Smooth muscle cell (in vitro differentiated cells): ENCODE measurements around the gene SH3PXD2A. TPM values are rescaled to one million over a fixed set of nuclear protein-coding genes. Genes with fewer than 3 reads are reported as not detected.

Experiments used
- DNase-seq: peaks from one replicate; lab custom pipeline; 2025; ENCODE audit not compliant: unreplicated experiment; lab: John Stamatoyannopoulos, UW
- H2AFZ ChIP-seq: fragments of 200-600 bp; sonication (generic); 2 replicates; pipeline ENCODE4 v1.6.0; 2016; ENCODE audit warnings: antibody characterized with exemption, low read depth, mild to moderate bottlenecking
- H3F3A ChIP-seq: fragments of 200-600 bp; sonication (generic); 2 replicates; pipeline ENCODE4 v1.6.0; 2017; ENCODE audit warnings: antibody characterized with exemption, low read depth
- H3K27ac ChIP-seq: fragments of 200-600 bp; sonication (generic); 2 replicates; pipeline ENCODE4 v1.5.1; 2016; ENCODE audit warnings: low read depth, mild to moderate bottlenecking
- H3K27me3 ChIP-seq: fragments of 200-600 bp; sonication (generic); 2 replicates; pipeline ENCODE4 v1.6.1; 2016; ENCODE audit warnings: low read depth, mild to moderate bottlenecking
- H3K36me3 ChIP-seq: fragments of 200-600 bp; sonication (generic); 2 replicates; pipeline ENCODE4 v1.5.1; 2016; ENCODE audit warnings: low read depth
- H3K4me1 ChIP-seq: fragments of 200-600 bp; sonication (generic); 2 replicates; pipeline ENCODE4 v1.5.1; 2016; ENCODE audit warnings: low read depth
- H3K4me2 ChIP-seq: fragments of 200-600 bp; sonication (generic); 2 replicates; pipeline ENCODE4 v1.6.0; 2016; ENCODE audit warnings: mild to moderate bottlenecking
- H3K4me3 ChIP-seq: fragments of 200-600 bp; sonication (generic); 2 replicates; pipeline ENCODE4 v1.5.1; 2016; ENCODE audit warnings: mild to moderate bottlenecking
- H3K79me2 ChIP-seq: fragments of 200-600 bp; sonication (generic); 2 replicates; pipeline ENCODE4 v1.6.0; 2016; ENCODE audit warnings: low read depth, mild to moderate bottlenecking
- H3K9ac ChIP-seq: fragments of 200-600 bp; sonication (generic); 2 replicates; pipeline ENCODE4 v1.6.0; 2016; ENCODE audit warnings: low read depth
- H3K9me3 ChIP-seq: fragments of 200-600 bp; sonication (generic); replicated peaks from 2 replicates; pipeline ENCODE4 v1.5.1; 2016; ENCODE audit warnings: low read depth
- H4K20me1 ChIP-seq: fragments of 200-600 bp; sonication (generic); 2 replicates; pipeline ENCODE4 v1.6.0; 2016; ENCODE audit warnings: low read depth
- CTCF ChIP-seq: fragments of 200-600 bp; sonication (generic); IDR thresholded peaks from 2 replicates; pipeline ENCODE4 v1.5.1; 2017; ENCODE audit warnings: borderline replicate concordance, mild to moderate bottlenecking, antibody characterized with exemption; ENCODE audit not compliant: insufficient read depth, poor library complexity, severe bottlenecking
- WGBS: methylation state at CpG from one replicate; pipeline ENCODE4 v1.1.7; 2016; ENCODE audit warnings: low lambda C conversion rate; 5-methylcytosine and 5-hydroxymethylcytosine counted together
- polyA plus RNA-seq: library from polyadenylated mRNA; unstranded; fragments of >200 nt; fragmentation: Nextera tagmentation; extraction: Ambion mirVana; gene quantifications from 2 replicates; pipeline ENCODE4 v1.2.1, GENCODE V29; 2016
- total RNA-seq: library from RNA; depleted of rRNA; stranded (reverse); fragments of >200 nt; gene quantifications from 2 replicates; pipeline ENCODE4 v1.2.3, GENCODE V29; 2014

Gene SH3PXD2A
- total and polyA plus RNA-seq, 2 experiments from 2014 or later = 30.1 to 37.9 TPM

- 98% methylated on average over 4 of the region's 4 CpGs for WGBS
- H2AFZ ChIP-seq = no peak overlapping the region
- H3K27ac ChIP-seq = no peak overlapping the region
- H3K9me3 ChIP-seq = no peaks in the 10 kb centered on the region
- H3K79me2 ChIP-seq = peaks cover 73% of the 10 kb centered on the region
- peaks cover 3% of the 10 kb centered on the region for H3K36me3 ChIP-seq
- no peaks in the 10 kb centered on the region for H3K27me3 ChIP-seq
- no peak overlapping the region for H3K4me2 ChIP-seq
- no peak for TF ChIP-seq CTCF
- H3K9ac ChIP-seq = no peak overlapping the region
- no peak overlapping the region for H3K4me3 ChIP-seq
- no peak for DNase-seq
- no peaks in the 10 kb centered on the region for H3F3A ChIP-seq
- peaks cover 18% of the 10 kb centered on the region for H3K4me1 ChIP-seq
- H4K20me1 ChIP-seq = peaks cover 68% of the 10 kb centered on the region
Observed at GRCh38 chr10:103657061-103657591, 198.2 kb downstream of the SH3PXD2A start.

GRCh38 chr10:103654925-103655324, 200.5 kb downstream of the SH3PXD2A start:
- DNase-seq = no peak
- Histone ChIP-seq H3K4me1 (peaks cover under 1% of the 10 kb centered on the region), H3K36me3 (peaks cover 3% of the 10 kb centered on the region), H2AFZ (no peak overlapping the region), H4K20me1 (peaks cover 75% of the 10 kb centered on the region), H3F3A (no peaks in the 10 kb centered on the region), H3K27me3 (no peaks in the 10 kb centered on the region), H3K27ac (no peak overlapping the region), H3K9ac (no peak overlapping the region), H3K4me2 (no peak overlapping the region), H3K4me3 (no peak overlapping the region), H3K9me3 (no peaks in the 10 kb centered on the region), H3K79me2 (peaks cover 86% of the 10 kb centered on the region)
- 79% methylated on average over 4 of the region's 4 CpGs for WGBS
- TF ChIP-seq CTCF = no peak

GRCh38 chr10:103653581-103654037, 201.8 kb downstream of the SH3PXD2A start:
- Histone ChIP-seq H3K79me2 (peaks cover 81% of the 10 kb centered on the region), H3K27me3 (no peaks in the 10 kb centered on the region), H3K36me3 (peaks cover 3% of the 10 kb centered on the region), H2AFZ (no peak overlapping the region), H3F3A (no peaks in the 10 kb centered on the region), H4K20me1 (peaks cover 78% of the 10 kb centered on the region), H3K4me3 (no peak overlapping the region), H3K4me1 (peaks cover under 1% of the 10 kb centered on the region), H3K27ac (no peak overlapping the region), H3K9me3 (no peaks in the 10 kb centered on the region), H3K9ac (no peak overlapping the region), H3K4me2 (no peak overlapping the region)
- no peak for TF ChIP-seq CTCF
- DNase-seq = no peak
- WGBS = 73% methylated on average over 6 of the region's 8 CpGs
